T-helper 17 cell (primary cell): ENCODE measurements around the gene ARHGEF26. TPM values are rescaled to one million over a fixed set of nuclear protein-coding genes. Genes with fewer than 3 reads are reported as not detected.

Experiments
- ATAC-seq: fragments of 150-1000 bp; cut with Tn5 transposase; 2 replicates; pipeline ENCODE4 v1.10.0; 2021; ENCODE audit warnings: mild to moderate bottlenecking, moderate library complexity
- DNase-seq, 3 donors: peaks; one replicate each; pipeline versions ENCODE4 v3.0.0 to v3.0.0-alpha.2; 2020 to 2021
- H3K9me3 ChIP-seq: one replicate; pipeline ENCODE4 v1.7.0; 2013; ENCODE audit warnings: low read length, mild to moderate bottlenecking; ENCODE audit not compliant: control insufficient read depth, poor library complexity, severe bottlenecking
- H3K27ac Mint-ChIP-seq: one replicate; pipeline ENCODE4 v1.8.0; 2022; ENCODE audit warnings: mild to moderate bottlenecking, moderate library complexity, mixed read lengths
- H3K27me3 Mint-ChIP-seq: one replicate; pipeline ENCODE4 v1.8.0; 2022; ENCODE audit warnings: mixed read lengths
- H3K36me3 Mint-ChIP-seq: one replicate; pipeline ENCODE4 v1.8.0; 2022; ENCODE audit warnings: low read depth, mixed read lengths
- H3K4me1 Mint-ChIP-seq: one replicate; pipeline ENCODE4 v1.8.0; 2022; ENCODE audit warnings: mild to moderate bottlenecking, mixed read lengths
- H3K4me3 Mint-ChIP-seq: one replicate; pipeline ENCODE4 v1.8.0; 2022; ENCODE audit warnings: mild to moderate bottlenecking, moderate library complexity, mixed read lengths
- total RNA-seq, 4 donors: library from RNA in 2 of 4; stranded (reverse) in 2 of 4; gene quantifications; one replicate each; pipeline ENCODE4 v1.2.3 and lab custom pipeline; 2022 to 2026

Gene ARHGEF26
- total RNA-seq, 2 donors from 2014 or later = not detected

DNA sequence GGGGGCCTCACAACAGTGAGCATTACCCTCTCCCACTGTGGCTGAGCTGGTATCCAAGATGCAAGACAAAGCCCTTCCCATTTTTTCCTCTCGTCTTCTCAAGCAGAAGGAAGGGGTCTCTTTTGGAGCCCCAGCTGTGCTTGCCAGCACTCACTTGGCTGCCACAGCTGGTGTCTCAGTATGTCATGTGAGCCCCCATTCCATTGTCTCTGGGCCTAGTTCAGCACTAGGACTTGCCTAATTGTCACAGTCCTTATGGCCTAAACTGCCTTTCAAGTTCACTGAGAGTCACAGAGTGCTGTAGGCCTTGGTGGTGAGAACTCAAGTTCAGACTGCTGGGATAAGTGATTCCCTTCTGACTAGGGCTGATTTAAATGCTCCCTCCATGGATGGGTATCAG is 89.8 kb downstream of the ARHGEF26 start:
- H3K9me3 ChIP-seq = no peaks in the 10 kb centered on the region
- Mint-ChIP-seq H3K4me3 (no peak overlapping the region), H3K27ac (no peak overlapping the region), H3K4me1 (no peaks in the 10 kb centered on the region), H3K36me3 (no peaks in the 10 kb centered on the region), H3K27me3 (peaks cover 18% of the 10 kb centered on the region)
- DNase-seq (no peak), ATAC-seq (no peak)

DNA sequence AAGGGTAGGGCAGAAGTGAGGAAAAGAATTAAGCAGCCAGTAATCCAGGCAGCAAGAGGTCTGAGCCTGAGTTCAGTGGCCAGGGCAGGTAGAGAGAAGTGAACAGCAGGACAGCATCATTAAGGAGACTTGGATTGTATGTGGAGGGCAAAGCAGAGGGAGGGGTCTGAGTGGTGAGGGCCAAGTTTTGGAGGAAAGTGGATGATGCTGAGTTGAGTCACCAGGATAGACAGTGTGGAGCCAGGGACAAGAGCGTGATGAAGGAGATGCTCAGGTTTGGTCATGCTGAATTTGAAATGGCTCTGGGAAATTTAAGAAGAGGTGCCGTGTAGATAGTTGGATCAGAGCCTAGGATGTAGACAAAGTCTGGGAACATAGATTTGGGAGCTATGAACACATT is 93.1 kb downstream of the ARHGEF26 start:
- no peak for DNase-seq
- no peak overlapping the region for H3K27ac Mint-ChIP-seq
- H3K4me3 Mint-ChIP-seq = peak overlapping the region; percentile 49
- H3K36me3 Mint-ChIP-seq = no peaks in the 10 kb centered on the region
- peaks cover 7% of the 10 kb centered on the region for H3K27me3 Mint-ChIP-seq
- H3K4me1 Mint-ChIP-seq = no peaks in the 10 kb centered on the region
- no peaks in the 10 kb centered on the region for H3K9me3 ChIP-seq
- ATAC-seq = no peak

DNA sequence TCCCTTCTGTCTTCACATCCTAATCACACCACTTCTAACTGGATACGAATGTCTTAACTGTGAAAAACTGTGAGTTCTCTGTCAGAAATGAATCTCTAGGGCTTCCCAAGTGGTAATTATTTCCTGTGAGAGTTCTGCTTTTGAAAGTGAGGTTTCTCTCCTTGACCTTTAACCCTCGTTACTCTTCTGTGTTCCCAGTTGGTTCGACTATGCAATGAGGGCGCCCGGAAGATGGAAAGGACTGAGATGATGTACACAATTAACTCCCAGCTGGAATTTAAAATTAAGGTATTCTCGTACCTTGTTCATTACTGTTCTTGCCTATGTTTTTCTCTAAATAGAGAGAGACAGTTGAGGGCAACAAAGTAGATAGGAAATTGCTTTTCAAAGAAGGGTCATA is 96.5 kb downstream of the ARHGEF26 start:
- DNase-seq (no peak), ATAC-seq (no peak)
- Mint-ChIP-seq H3K27me3 (peaks cover 13% of the 10 kb centered on the region), H3K4me1 (no peaks in the 10 kb centered on the region), H3K4me3 (no peak overlapping the region), H3K27ac (no peak overlapping the region), H3K36me3 (no peaks in the 10 kb centered on the region)
- H3K9me3 ChIP-seq = no peaks in the 10 kb centered on the region

DNA sequence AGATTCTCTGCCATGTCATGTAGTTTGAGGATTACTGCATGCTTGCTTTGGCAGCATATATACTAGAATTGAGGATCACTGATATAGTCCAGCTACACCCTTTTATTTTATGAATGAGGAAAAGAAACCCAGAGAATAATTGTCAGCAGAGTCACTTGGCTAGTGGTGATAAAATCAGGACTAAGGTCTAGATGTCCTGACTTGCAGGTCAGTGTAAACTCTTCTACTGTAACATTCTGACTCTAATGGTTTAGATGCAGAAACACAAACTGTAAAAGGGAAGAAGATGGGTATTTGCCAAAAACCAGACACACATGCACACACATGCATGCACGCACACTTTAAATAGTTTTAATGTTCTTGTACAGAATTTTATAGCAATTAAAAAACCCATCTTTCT is 97.5 kb downstream of the ARHGEF26 start:
- ATAC-seq (no peak), DNase-seq (no peak)
- H3K9me3 ChIP-seq = no peaks in the 10 kb centered on the region
- Mint-ChIP-seq H3K4me3 (no peak overlapping the region), H3K27me3 (peaks cover 8% of the 10 kb centered on the region), H3K36me3 (no peaks in the 10 kb centered on the region), H3K27ac (no peak overlapping the region), H3K4me1 (peaks cover 2% of the 10 kb centered on the region)

DNA sequence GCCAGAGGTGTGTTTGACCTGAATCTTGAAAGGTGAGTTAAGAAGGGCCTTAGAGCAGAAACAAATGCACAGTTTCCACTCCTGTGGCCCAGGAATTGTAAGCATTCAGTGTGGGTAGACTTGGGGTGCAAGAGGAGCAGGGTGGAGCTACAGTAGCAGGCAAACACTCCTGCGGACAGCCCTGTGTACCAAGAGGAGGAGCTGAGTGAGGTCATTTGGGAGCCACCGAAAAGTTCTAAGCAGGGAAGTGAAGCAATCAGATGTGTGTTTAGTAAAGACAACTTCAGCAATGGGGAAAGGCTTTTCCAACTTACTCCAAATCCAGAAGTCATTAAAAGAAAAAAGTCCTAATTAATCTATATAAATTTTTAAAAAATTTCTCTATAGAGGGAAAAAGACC is 99.3 kb downstream of the ARHGEF26 start:
- Mint-ChIP-seq H3K27me3 (peaks cover 6% of the 10 kb centered on the region), H3K4me3 (no peak overlapping the region), H3K36me3 (no peaks in the 10 kb centered on the region), H3K27ac (no peak overlapping the region), H3K4me1 (peaks cover 2% of the 10 kb centered on the region)
- no peak for ATAC-seq
- no peak for DNase-seq
- H3K9me3 ChIP-seq = no peaks in the 10 kb centered on the region

DNA sequence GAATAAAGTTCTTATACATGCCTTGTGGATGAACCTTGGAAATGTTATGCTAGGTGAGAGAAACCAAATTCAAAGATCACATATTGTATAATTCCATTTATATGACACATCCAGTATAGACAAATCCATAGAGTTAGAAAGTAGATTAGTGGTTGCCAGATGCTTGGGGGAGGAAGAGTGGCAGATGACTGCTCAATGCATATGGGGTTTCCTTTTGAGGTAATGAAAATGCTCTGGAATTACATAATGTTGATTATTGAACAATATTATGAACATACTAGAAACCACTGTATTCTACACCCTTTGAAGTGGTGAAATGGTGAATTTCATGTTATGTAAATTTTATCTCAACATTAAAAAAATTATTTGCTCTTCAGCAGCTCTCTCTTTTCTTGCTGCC is 102.3 kb downstream of the ARHGEF26 start:
- H3K9me3 ChIP-seq = no peaks in the 10 kb centered on the region
- Mint-ChIP-seq H3K27ac (no peak overlapping the region), H3K27me3 (peaks cover 6% of the 10 kb centered on the region), H3K4me3 (no peak overlapping the region), H3K4me1 (peaks cover 2% of the 10 kb centered on the region), H3K36me3 (no peaks in the 10 kb centered on the region)
- ATAC-seq (no peak), DNase-seq (no peak)

DNA sequence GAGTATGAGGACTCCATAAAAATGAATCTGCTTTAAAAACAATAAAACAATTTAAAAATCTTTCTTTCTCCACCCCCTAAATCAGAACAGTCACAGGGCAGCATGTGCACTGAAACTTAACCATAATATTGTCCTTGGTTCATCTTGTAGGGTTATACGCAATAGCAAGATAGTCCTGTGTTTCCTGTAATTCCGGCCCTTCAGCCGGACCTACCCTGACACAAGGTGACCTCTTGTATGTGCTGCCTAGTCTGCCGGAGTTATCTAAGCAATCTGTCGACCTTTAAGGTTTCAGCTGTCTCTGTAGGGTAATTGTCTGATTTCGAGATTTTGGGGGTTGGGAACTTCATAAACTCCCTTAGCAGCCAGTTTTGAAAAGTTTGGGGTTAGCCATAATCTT is 103.2 kb downstream of the ARHGEF26 start:
- Mint-ChIP-seq H3K36me3 (no peaks in the 10 kb centered on the region), H3K27me3 (peaks cover 6% of the 10 kb centered on the region), H3K27ac (no peak overlapping the region), H3K4me3 (no peak overlapping the region), H3K4me1 (peaks cover 2% of the 10 kb centered on the region)
- H3K9me3 ChIP-seq = no peaks in the 10 kb centered on the region
- ATAC-seq (no peak), DNase-seq (no peak)

DNA sequence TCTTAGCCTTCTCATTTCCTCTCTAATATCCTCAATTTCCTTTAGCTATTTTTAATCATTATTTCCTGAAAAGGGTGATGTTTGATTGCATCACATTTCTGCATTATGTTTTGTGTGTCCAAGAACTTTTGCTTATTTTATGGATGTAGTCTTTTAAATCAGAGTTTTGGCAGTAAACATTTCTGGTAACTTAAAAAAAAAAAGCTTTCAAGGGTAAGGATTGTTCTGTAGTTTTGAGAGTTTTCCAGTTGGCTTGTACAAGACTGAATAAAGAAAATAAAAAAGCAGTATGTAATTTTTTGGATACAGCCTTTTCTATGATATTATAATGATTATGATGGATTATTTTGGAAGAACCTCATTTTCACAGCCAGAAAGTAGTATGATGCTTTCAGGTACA is 103.7 kb downstream of the ARHGEF26 start:
- H3K36me3 Mint-ChIP-seq = no peaks in the 10 kb centered on the region
- H3K27ac Mint-ChIP-seq = no peak overlapping the region
- peaks cover 6% of the 10 kb centered on the region for H3K27me3 Mint-ChIP-seq

DNA sequence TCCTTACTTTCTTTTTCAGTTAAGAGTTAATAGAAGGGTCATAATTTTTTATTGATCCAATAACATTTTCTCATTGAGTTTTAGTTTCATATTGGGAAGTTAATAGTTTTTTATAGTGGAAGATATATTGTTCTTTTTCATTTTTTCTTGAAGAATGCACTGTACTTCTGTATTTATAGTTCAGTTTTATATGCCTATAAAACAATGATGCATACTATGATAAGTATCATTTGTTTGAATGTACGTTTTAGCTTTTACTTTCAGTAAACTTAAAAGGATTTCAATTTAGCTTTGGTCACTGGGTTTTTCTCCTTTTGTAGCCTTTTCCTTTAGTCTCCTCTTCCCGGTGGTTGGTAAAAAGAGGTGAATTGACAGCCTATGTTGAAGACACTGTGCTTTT is 104.3 kb downstream of the ARHGEF26 start:
- no peaks in the 10 kb centered on the region for H3K36me3 Mint-ChIP-seq
- no peak overlapping the region for H3K27ac Mint-ChIP-seq
- peaks cover 4% of the 10 kb centered on the region for H3K27me3 Mint-ChIP-seq
- H3K4me1 Mint-ChIP-seq = peaks cover 2% of the 10 kb centered on the region
- no peak overlapping the region for H3K4me3 Mint-ChIP-seq
- DNase-seq (no peak), ATAC-seq (no peak)
- no peaks in the 10 kb centered on the region for H3K9me3 ChIP-seq

More for the DNA sequence above, 103.7 kb downstream of the ARHGEF26 start:
- no peaks in the 10 kb centered on the region for H3K9me3 ChIP-seq
- DNase-seq (no peak), ATAC-seq (no peak)
- H3K4me3 Mint-ChIP-seq = no peak overlapping the region
- H3K4me1 Mint-ChIP-seq = peaks cover 2% of the 10 kb centered on the region

DNA sequence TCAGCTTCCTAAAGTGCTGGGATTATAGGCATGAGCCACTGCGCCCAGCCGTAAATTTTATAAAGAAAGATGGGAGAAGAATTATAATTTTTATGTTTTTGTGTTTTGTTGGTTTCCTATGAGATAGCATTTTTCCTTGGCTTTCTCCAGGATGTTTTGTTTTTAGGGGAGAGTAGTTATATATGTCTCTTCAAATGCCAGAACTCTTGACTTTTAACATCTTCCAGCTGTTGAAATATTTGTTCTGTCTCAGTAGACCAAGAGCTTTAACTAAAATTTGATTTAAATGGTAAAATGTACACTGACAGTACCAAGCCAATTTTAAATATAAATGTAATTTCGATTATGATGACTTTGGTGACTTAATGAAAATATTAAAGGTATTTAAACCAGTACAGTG is 106.3 kb downstream of the ARHGEF26 start:
- DNase-seq = no peak
- Mint-ChIP-seq H3K27ac (no peak overlapping the region), H3K36me3 (no peaks in the 10 kb centered on the region), H3K4me3 (no peak overlapping the region), H3K4me1 (peaks cover 2% of the 10 kb centered on the region), H3K27me3 (peaks cover 4% of the 10 kb centered on the region)
- H3K9me3 ChIP-seq = no peaks in the 10 kb centered on the region
- ATAC-seq = no peak

DNA sequence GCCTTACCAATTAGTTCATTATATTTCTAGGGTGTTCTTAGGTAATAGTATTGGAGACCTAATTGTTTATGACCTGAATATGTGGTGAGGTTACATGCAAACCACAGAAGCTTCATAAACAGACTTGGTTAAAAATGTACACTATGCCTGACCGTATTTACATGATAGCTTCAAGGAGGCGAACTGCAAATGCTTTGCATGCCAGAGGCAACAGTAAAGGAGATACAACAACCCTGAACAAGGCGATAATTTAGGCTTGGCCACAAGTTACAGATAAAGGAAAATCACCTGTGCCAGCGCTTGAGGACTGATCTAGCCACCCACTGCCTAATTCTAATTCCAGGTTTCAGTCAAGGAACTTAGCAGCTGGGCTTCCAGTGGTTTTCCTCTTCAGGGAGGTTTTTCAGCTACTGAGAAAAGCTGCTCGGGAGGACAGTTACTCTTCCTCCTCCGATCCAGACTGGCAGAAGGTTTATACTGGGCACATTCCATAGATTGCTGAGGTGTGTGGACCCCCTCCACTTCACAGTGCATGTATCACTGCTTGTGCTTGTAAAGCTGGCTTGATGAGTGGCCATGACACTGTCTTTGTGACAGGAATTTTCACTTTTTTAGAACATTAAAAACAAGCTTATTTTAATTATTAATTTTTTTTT is 107.5 kb downstream of the ARHGEF26 start:
- Mint-ChIP-seq H3K36me3 (no peaks in the 10 kb centered on the region), H3K4me3 (no peak overlapping the region), H3K4me1 (no peaks in the 10 kb centered on the region), H3K27ac (no peak overlapping the region), H3K27me3 (peaks cover 12% of the 10 kb centered on the region)
- DNase-seq (no peak), ATAC-seq (no peak)
- H3K9me3 ChIP-seq = no peaks in the 10 kb centered on the region

DNA sequence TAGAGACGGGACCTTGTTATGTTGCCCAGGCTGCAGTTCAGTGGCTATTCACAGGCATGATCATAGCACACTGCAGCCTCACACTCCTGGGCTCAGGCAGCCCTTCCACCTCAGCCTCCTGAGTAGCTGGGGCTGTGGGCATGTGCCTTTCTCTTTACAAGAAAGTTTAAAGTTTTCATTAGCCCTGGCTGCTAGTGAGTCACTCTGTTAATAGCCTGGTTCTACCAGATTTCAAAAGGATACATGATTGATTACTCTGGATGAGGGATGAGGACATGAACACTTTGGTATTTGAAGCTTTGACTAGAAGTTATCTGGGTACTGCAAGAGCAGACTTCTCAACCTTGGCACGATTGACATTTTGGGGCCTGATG is 108.0 kb downstream of the ARHGEF26 start:
- no peaks in the 10 kb centered on the region for H3K36me3 Mint-ChIP-seq
- no peak overlapping the region for H3K27ac Mint-ChIP-seq
- H3K4me3 Mint-ChIP-seq = no peak overlapping the region
- H3K27me3 Mint-ChIP-seq = peaks cover 17% of the 10 kb centered on the region
- no peaks in the 10 kb centered on the region for H3K4me1 Mint-ChIP-seq
- ATAC-seq = no peak
- DNase-seq = no peak
- no peaks in the 10 kb centered on the region for H3K9me3 ChIP-seq

DNA sequence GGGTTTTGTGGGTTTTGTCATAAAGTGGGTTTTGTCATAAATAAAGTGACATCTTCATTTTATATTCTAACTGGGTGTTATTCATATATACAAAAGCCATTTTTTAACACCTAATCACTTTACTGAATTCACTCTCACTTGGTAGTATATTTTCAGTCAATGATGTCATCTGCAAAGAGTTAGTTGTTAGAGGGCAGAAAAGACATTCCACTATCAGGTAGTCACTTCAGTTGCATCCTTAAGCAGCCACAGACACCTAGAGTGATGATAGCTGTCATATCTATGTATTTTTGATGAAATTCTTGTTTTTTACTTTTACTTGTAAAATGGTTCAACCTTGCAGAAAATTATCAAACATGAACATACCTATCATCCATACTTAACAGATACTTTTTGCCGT is 114.1 kb downstream of the ARHGEF26 start:
- no peak for ATAC-seq
- Mint-ChIP-seq H3K36me3 (no peaks in the 10 kb centered on the region), H3K27me3 (peaks cover 21% of the 10 kb centered on the region), H3K27ac (peak overlapping the region; percentile 39), H3K4me1 (no peaks in the 10 kb centered on the region), H3K4me3 (no peak overlapping the region)
- DNase-seq = no peak
- H3K9me3 ChIP-seq = no peaks in the 10 kb centered on the region

DNA sequence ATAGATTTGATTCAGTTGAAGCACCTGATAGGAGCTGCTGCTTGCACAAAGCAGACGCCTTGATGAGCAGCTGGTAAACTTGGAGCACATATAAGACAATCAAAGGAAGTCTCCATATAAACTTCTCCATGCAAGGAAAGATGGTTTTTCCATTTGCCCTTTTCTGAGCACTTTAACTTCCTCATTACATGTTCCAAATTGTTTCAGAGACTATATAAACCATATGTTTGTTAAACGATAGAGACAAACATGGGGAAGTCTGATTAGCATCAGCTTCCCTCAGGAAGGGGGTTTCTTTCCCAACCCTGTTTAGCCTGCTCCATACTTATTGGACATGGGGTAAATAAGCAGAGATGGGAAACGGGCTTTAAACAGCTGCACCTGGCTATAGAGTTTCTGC is 115.1 kb downstream of the ARHGEF26 start:
- DNase-seq (no peak), ATAC-seq (no peak)
- no peaks in the 10 kb centered on the region for H3K9me3 ChIP-seq
- Mint-ChIP-seq H3K4me3 (no peak overlapping the region), H3K4me1 (no peaks in the 10 kb centered on the region), H3K27ac (no peak overlapping the region), H3K27me3 (peaks cover 21% of the 10 kb centered on the region), H3K36me3 (no peaks in the 10 kb centered on the region)
